K562 (cell line): Measurements from ENCODE around the gene SGSH.

Experiments used
- CHD2 ChIP-seq: IDR thresholded peaks from 2 replicates; pipeline ENCODE4 v1.6.1; 2011; ENCODE audit warnings: low read depth, low read length
- CTBP1 ChIP-seq: fragments of 450-650 bp; IDR thresholded peaks from 2 replicates; pipeline ENCODE4 v1.6.1; 2016; ENCODE audit warnings: borderline replicate concordance
- EP300 ChIP-seq: IDR thresholded peaks from 2 replicates; pipeline ENCODE4 v1.6.1; 2012; ENCODE audit warnings: low read length, improper control_type of control experiment
- MXI1 ChIP-seq: IDR thresholded peaks from 2 replicates; pipeline ENCODE4 v1.6.1; 2011; ENCODE audit warnings: low read depth, mild to moderate bottlenecking, improper control_type of control experiment, low read length
- NFIC ChIP-seq: fragments of 450-650 bp; IDR thresholded peaks from 2 replicates; pipeline ENCODE4 v1.6.1; 2017; ENCODE audit warnings: mild to moderate bottlenecking, inconsistent platforms
- POLR3A ChIP-seq: IDR thresholded peaks from 2 replicates; pipeline ENCODE4 v1.6.1; 2011; ENCODE audit warnings: borderline replicate concordance, mild to moderate bottlenecking, moderate library complexity; ENCODE audit not compliant: insufficient read length, insufficient read depth; ENCODE audit errors: extremely low read depth
- ZNF589 ChIP-seq: fragments of 200-800 bp; sonication (Bioruptor generic); IDR thresholded peaks from 2 replicates; pipeline ENCODE4 v1.6.1; 2016; ENCODE audit warnings: low read depth, missing genetic modification characterization, missing compliant biosample characterization
- TF ChIP-seq, protein P1 (sequence below), 3 experiments: IDR thresholded peaks in 2 of 3; conservative IDR thresholded peaks in 1 of 3; 2 replicates each; pipeline ENCODE4 v1.5.1; 2011 to 2012; ENCODE audit warnings: low read length in 3 of 3, mild to moderate bottlenecking in 3 of 3, control low read depth in 2 of 3, improper control_type of control experiment in 1 of 3, inconsistent platforms in 1 of 3, low read depth in 1 of 3, mixed read lengths in 1 of 3, moderate library complexity in 1 of 3; ENCODE audit not compliant: insufficient read depth in 2 of 3

DNA sequence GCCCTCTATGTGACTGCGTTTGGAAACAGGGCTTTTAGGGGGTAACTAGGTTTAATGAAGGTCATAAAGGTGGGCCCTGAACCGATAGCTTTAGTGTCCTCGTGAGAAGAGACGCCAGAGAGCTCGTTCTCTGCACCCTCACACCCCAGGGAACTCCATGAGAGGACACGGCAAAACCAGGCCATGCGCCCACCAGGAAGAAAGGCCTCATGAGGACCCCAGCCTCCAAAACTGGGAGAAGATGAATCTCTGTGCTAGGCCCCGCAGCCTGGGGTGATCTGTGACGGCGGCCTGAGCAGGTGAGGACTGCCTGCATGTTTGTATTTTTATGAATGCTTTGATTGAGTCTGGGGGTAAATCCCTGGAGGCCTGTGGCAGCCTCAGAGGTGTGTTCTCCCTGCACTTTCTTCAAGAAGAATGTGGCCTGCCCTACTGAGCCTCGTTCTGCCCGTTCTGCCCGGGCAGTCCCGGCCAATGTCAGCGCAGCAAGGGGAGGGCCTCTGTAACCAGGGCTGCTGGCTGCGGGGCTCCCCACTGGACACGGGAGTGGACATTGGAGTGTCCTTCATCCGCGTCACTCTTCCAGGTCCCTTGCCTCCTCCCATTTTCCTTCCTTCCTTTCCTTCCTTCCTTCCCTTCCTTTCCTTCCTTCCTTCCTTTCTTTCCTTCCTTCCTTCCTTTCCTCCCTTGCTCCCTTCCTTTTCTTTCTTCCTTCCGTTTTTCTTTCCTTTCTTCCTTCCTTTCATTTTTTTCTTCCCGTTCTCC lies 33.7 kb upstream of the SGSH start:
- TF ChIP-seq NFIC (no peak), EP300 (no peak), CHD2 (no peak), CTBP1 (no peak), ZNF589 (CRISPR knock-in tag) (no peak), POLR3A (no peak), MXI1 (no peak)
- TF ChIP-seq, protein P1, sequence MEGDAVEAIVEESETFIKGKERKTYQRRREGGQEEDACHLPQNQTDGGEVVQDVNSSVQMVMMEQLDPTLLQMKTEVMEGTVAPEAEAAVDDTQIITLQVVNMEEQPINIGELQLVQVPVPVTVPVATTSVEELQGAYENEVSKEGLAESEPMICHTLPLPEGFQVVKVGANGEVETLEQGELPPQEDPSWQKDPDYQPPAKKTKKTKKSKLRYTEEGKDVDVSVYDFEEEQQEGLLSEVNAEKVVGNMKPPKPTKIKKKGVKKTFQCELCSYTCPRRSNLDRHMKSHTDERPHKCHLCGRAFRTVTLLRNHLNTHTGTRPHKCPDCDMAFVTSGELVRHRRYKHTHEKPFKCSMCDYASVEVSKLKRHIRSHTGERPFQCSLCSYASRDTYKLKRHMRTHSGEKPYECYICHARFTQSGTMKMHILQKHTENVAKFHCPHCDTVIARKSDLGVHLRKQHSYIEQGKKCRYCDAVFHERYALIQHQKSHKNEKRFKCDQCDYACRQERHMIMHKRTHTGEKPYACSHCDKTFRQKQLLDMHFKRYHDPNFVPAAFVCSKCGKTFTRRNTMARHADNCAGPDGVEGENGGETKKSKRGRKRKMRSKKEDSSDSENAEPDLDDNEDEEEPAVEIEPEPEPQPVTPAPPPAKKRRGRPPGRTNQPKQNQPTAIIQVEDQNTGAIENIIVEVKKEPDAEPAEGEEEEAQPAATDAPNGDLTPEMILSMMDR (IDR thresholded peaks at IDR 0.05 in 2 of 3, conservative IDR thresholded peaks at IDR 0.05 in 1 of 3; ENCODE audit: insufficient read depth in 2 of 3, low read depth in 1 of 3, low read length in 3 of 3): no peak
